Activated CD8-positive, alpha-beta T cell treated with anti-CD3 and anti-CD28 coated beads for 36 hours (primary cell): ENCODE measurements around the gene CEP164. TPM values are rescaled to one million over a fixed set of nuclear protein-coding genes. Genes with fewer than 3 reads are reported as not detected.

Source experiments
- ATAC-seq: fragments of 200-7000 bp; cut with Tn5 transposase; one replicate; pipeline ENCODE4 v1.10.0; 2021; ENCODE audit warnings: mild to moderate bottlenecking, moderate library complexity
- CTCF ChIA-PET: fragments of 350-600 bp; sonication (Branson Sonifier 250); formaldehyde crosslinking; loops from one replicate; lab custom pipeline; 2021; ENCODE audit warnings: antibody characterized with exemption; lab: Charles Lee
- POLR2A ChIA-PET: fragments of 350-600 bp; sonication (Branson Sonifier 250); formaldehyde crosslinking; loops from one replicate; lab custom pipeline; 2021; ENCODE audit warnings: antibody characterized with exemption; lab: Charles Lee
- DNase-seq: peaks from one replicate; pipeline ENCODE4 v3.0.0-alpha.2; 2020
- H3K27ac Mint-ChIP-seq: one replicate; pipeline ENCODE4 v1.8.0; 2021; ENCODE audit warnings: mild to moderate bottlenecking, mixed read lengths
- H3K27me3 Mint-ChIP-seq: one replicate; pipeline ENCODE4 v1.8.0; 2021; ENCODE audit warnings: mixed read lengths
- H3K36me3 Mint-ChIP-seq: one replicate; pipeline ENCODE4 v1.8.0; 2021; ENCODE audit warnings: low read depth, mixed read lengths
- H3K4me1 Mint-ChIP-seq: one replicate; pipeline ENCODE4 v1.8.0; 2021; ENCODE audit warnings: low read depth, mixed read lengths
- H3K4me3 Mint-ChIP-seq: one replicate; pipeline ENCODE4 v1.8.0; 2021; ENCODE audit warnings: mild to moderate bottlenecking, moderate library complexity, mixed read lengths
- H3K9me3 Mint-ChIP-seq: one replicate; pipeline ENCODE4 v1.8.0; 2021; ENCODE audit warnings: mixed read lengths
- CTCF ChIP-seq: fragments of 200-600 bp; IDR thresholded peaks from one replicate; pipeline ENCODE4 v1.8.0; 2022; ENCODE audit warnings: antibody characterized with exemption, mild to moderate bottlenecking
- intact Hi-C: fragments of 100-400 bp; cut with micrococcal nuclease; formaldehyde crosslinking; loops from one replicate; pipeline ENCODE4 v1.10.0; 2022
- total RNA-seq, 2 experiments: library from RNA; stranded (reverse); gene quantifications; one replicate each; pipeline ENCODE4 v1.2.3, GENCODE V29; 2021

Gene CEP164
- total RNA-seq, 2 experiments from 2014 or later = 24.0 to 25.5 TPM

GRCh38 chr11:117382746-117383145 is 55.1 kb downstream of the CEP164 start:
- Mint-ChIP-seq H3K9me3 (no peaks in the 10 kb centered on the region), H3K27ac (no peak overlapping the region), H3K36me3 (no peaks in the 10 kb centered on the region), H3K4me3 (no peak overlapping the region), H3K4me1 (no peaks in the 10 kb centered on the region), H3K27me3 (no peaks in the 10 kb centered on the region)
- ATAC-seq = no peak
- POLR2A ChIA-PET = interaction anchor here (1.5 kb wide), 1 partner anchor 15 kb away, joined by 5 read pairs; no protein-coding TSS in a partner anchor
- intact Hi-C loops = no loop called here
- CTCF ChIA-PET = interaction anchor here (1.3 kb wide), 1 partner anchor 11 kb away, joined by 3 read pairs; no protein-coding TSS in a partner anchor
- TF ChIP-seq CTCF = no peak
- no peak for DNase-seq

DNA sequence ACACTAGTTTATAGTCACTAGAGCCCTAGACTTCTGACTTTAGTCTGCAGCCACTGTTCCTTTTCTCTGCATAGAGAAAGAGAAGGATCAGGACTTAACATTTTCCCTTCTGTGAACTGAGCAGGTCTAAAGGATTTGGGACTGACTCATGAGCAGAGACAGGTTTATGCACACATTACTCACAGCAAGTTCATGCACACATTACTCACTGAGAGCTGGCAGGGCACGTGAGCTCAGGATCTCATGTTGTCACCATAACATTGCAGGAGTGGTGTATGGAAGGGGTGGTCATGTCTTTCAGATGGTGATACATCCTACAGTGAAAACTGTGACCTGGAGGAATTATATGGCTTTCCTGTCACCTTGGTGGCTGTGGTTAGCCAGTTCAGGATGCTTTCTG is 56.4 kb downstream of the CEP164 start:
- Mint-ChIP-seq H3K27ac (no peak overlapping the region), H3K9me3 (no peaks in the 10 kb centered on the region), H3K4me3 (no peak overlapping the region), H3K27me3 (no peaks in the 10 kb centered on the region), H3K36me3 (peaks cover under 1% of the 10 kb centered on the region), H3K4me1 (no peaks in the 10 kb centered on the region)
- ChIA-PET POLR2A (no interaction called here), CTCF (interaction anchor here (1.8 kb wide), 1 partner anchor 42 kb away, joined by 7 read pairs; no protein-coding TSS in a partner anchor)
- no peak for TF ChIP-seq CTCF
- ATAC-seq = no peak
- DNase-seq = no peak
- intact Hi-C loops = no loop called here

- H3K27ac Mint-ChIP-seq = no peak overlapping the region
- TF ChIP-seq CTCF = no peak
Observed at GRCh38 chr11:117385471-117385870, 57.8 kb downstream of the CEP164 start.

GRCh38 chr11:117385906-117386305 is 58.3 kb downstream of the CEP164 start:
- no peak overlapping the region for H3K4me3 Mint-ChIP-seq
- POLR2A ChIA-PET = no interaction called here
- H3K4me1 Mint-ChIP-seq = no peaks in the 10 kb centered on the region
- no peaks in the 10 kb centered on the region for H3K9me3 Mint-ChIP-seq
- no peak overlapping the region for H3K27ac Mint-ChIP-seq
- CTCF ChIA-PET = no interaction called here
- DNase-seq (no peak), ATAC-seq (no peak)
- no peak for TF ChIP-seq CTCF
- intact Hi-C loops = no loop called here
- H3K27me3 Mint-ChIP-seq = no peaks in the 10 kb centered on the region
- peaks cover 11% of the 10 kb centered on the region for H3K36me3 Mint-ChIP-seq

More at GRCh38 chr11:117385471-117385870, 57.8 kb downstream of the CEP164 start:
- H3K27me3 Mint-ChIP-seq = no peaks in the 10 kb centered on the region
- H3K4me3 Mint-ChIP-seq = no peak overlapping the region
- peaks cover 7% of the 10 kb centered on the region for H3K36me3 Mint-ChIP-seq
- no peaks in the 10 kb centered on the region for H3K4me1 Mint-ChIP-seq
- intact Hi-C loops = no loop called here
- CTCF ChIA-PET = no interaction called here
- POLR2A ChIA-PET = no interaction called here
- DNase-seq = no peak
- H3K9me3 Mint-ChIP-seq = no peaks in the 10 kb centered on the region
- ATAC-seq = no peak

DNA sequence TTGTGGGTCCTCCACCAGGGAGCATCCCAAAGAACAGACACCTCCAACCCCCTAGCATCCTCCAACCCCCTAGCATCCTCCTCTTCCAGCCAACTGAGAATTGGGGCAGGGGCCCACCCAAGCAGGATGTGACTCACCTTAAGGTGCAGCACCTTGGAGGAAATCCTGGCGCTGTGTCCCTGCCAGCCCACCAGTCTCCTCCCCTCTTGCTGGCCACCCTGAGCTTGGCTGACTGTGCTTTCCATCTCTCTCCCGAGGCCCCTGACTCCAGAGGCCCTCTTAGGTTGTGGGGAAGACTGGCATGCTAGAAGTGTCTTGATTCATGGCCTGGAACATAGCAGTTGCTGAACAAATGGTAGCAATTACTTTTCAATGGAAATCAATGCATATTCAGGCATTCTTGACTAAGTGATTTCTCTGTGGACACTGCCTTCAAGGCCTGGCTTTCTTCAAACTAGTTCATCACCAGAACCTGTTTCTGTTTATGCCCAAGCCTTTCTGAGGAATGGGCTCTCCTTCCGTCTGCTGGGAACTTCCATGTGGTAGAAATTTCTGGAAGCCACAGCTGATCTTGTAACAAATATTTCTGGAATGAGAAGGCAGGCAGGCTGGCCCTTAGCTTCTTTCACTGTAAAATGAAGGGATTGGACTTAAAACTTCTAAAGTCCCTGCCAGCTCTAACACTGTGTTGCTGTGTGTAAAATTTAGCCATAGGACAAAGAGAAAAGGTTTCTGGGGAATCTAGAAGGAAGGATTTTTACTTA is 60.5 kb downstream of the CEP164 start:
- Mint-ChIP-seq H3K27me3 (no peaks in the 10 kb centered on the region), H3K9me3 (no peaks in the 10 kb centered on the region), H3K4me1 (no peaks in the 10 kb centered on the region), H3K4me3 (no peak overlapping the region), H3K27ac (no peak overlapping the region), H3K36me3 (peaks cover 31% of the 10 kb centered on the region)
- no peak for TF ChIP-seq CTCF
- no peak for ATAC-seq
- CTCF ChIA-PET = interaction anchor here (0.6 to 0.9 kb wide), 2 partner anchors 38 to 230 kb away, joined by 3 read pairs; no protein-coding TSS in a partner anchor
- POLR2A ChIA-PET = no interaction called here
- intact Hi-C loops = no loop called here
- DNase-seq = no peak
